Mammary epithelial cell (primary cell): ENCODE results near the gene TOMT.

Experiments
- EZH2 ChIP-seq: IDR thresholded peaks from 2 replicates; pipeline ENCODE4 v1.6.1; 2012; ENCODE audit warnings: low read length, inconsistent platforms, borderline replicate concordance
- TF ChIP-seq, protein P1 (sequence below), 2 donors: IDR thresholded peaks in 1 of 2; conservative IDR thresholded peaks in 1 of 2; 2 replicates each; pipeline ENCODE4 v1.5.1; 2011 to 2012; ENCODE audit warnings: inconsistent platforms in 2 of 2, low read length in 2 of 2, mild to moderate bottlenecking in 2 of 2, control low read depth in 1 of 2, low read depth in 1 of 2; ENCODE audit not compliant: insufficient read depth in 1 of 2; ENCODE audit errors: extremely low read depth in 1 of 2

DNA sequence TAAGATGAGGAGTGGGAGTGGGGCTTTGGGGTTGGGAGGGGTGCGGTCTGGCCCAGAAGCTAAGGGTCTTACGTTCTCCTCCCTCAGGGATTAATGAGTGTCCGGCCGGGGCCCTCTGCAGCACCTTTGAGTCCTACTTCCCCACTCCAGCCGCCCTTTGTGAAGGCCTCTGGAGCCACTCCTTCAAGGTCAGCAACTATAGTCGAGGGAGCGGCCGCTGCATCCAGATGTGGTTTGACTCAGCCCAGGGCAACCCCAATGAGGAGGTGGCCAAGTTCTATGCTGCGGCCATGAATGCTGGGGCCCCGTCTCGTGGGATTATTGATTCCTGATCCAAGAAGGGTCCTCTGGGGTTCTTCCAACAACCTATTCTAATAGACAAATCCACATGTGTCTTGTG, 33.8 kb downstream of the TOMT start:
- TF ChIP-seq, protein P1, sequence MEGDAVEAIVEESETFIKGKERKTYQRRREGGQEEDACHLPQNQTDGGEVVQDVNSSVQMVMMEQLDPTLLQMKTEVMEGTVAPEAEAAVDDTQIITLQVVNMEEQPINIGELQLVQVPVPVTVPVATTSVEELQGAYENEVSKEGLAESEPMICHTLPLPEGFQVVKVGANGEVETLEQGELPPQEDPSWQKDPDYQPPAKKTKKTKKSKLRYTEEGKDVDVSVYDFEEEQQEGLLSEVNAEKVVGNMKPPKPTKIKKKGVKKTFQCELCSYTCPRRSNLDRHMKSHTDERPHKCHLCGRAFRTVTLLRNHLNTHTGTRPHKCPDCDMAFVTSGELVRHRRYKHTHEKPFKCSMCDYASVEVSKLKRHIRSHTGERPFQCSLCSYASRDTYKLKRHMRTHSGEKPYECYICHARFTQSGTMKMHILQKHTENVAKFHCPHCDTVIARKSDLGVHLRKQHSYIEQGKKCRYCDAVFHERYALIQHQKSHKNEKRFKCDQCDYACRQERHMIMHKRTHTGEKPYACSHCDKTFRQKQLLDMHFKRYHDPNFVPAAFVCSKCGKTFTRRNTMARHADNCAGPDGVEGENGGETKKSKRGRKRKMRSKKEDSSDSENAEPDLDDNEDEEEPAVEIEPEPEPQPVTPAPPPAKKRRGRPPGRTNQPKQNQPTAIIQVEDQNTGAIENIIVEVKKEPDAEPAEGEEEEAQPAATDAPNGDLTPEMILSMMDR (conservative IDR thresholded peaks at IDR 0.05 in 1 of 2, IDR thresholded peaks at IDR 0.05 in 1 of 2; ENCODE audit: extremely low read depth in 1 of 2, insufficient read depth in 1 of 2, low read depth in 1 of 2, low read length in 2 of 2), result no peak
- no peak for TF ChIP-seq EZH2
